Measurements from ENCODE around the gene PFN3. TPM values are rescaled to one million over a fixed set of nuclear protein-coding genes. Genes with fewer than 3 reads are reported as not detected.

The PFN3 gene
- total and polyA plus RNA-seq, 2 experiments from 2014 or later = not detected

GRCh38 chr5:177390363-177391300 is 9.8 kb downstream of the PFN3 start:
- Histone ChIP-seq H3K4me3 (no peak overlapping the region), H3K36me3 (no peaks in the 10 kb centered on the region), H3K4me1 (ENCODE audit: low read depth) (no peaks in the 10 kb centered on the region), H3K9me3 (ENCODE audit: low read depth) (no peaks in the 10 kb centered on the region), H3K27ac (no peak overlapping the region), H3K27me3 (peaks cover 21% of the 10 kb centered on the region)
- DNase-seq (ENCODE audit: low read depth in 1 of 2, low spot score in 1 of 2) = peak; percentile 84 to 87
- TF ChIP-seq, protein P1, sequence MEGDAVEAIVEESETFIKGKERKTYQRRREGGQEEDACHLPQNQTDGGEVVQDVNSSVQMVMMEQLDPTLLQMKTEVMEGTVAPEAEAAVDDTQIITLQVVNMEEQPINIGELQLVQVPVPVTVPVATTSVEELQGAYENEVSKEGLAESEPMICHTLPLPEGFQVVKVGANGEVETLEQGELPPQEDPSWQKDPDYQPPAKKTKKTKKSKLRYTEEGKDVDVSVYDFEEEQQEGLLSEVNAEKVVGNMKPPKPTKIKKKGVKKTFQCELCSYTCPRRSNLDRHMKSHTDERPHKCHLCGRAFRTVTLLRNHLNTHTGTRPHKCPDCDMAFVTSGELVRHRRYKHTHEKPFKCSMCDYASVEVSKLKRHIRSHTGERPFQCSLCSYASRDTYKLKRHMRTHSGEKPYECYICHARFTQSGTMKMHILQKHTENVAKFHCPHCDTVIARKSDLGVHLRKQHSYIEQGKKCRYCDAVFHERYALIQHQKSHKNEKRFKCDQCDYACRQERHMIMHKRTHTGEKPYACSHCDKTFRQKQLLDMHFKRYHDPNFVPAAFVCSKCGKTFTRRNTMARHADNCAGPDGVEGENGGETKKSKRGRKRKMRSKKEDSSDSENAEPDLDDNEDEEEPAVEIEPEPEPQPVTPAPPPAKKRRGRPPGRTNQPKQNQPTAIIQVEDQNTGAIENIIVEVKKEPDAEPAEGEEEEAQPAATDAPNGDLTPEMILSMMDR (IDR thresholded peaks at IDR 0.05; ENCODE audit: low read depth, low read length) = peak; percentile 92

- Histone ChIP-seq H3K27me3 (peaks cover 21% of the 10 kb centered on the region), H3K9me3 (ENCODE audit: low read depth) (no peaks in the 10 kb centered on the region)
- peak in 1 of 2 donors; percentile 67 for DNase-seq (ENCODE audit: low read depth in 1 of 2, low spot score in 1 of 2)
Observed at GRCh38 chr5:177389241-177390169, 11.0 kb downstream of the PFN3 start.

DNA sequence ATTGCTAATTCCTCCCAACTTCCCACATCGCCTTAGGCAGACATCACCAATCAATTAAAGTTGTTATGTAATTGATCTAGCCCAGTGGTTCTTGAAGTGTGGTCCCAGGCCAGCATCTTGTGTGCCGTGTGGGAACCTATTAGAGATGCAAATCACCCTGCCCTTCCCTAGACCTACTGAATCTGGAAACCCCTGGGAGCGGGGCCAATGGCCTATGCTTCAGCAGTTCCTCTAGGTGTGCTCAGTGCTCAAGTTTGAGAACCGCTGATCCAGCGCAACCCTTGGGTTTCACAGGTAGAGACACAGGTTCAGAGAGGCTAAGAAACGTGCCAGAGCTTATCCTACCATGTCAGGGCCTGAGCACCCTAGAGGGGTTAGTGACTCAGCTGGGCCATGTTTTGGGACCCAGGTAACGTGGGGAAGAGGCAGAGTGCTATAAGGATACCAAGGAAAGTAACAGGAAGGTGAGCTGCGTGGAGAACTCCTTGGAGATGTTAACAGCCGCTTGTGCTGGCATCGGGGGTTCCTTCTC is 11.9 kb downstream of the PFN3 start:
- Histone ChIP-seq H3K4me1 (ENCODE audit: low read depth) (no peaks in the 10 kb centered on the region), H3K27me3 (peaks cover 25% of the 10 kb centered on the region), H3K27ac (no peak overlapping the region), H3K36me3 (no peaks in the 10 kb centered on the region), H3K9me3 (ENCODE audit: low read depth) (no peaks in the 10 kb centered on the region), H3K4me3 (no peak overlapping the region)
- no peak for DNase-seq (ENCODE audit: low read depth in 1 of 2, low spot score in 1 of 2)
- TF ChIP-seq, protein P1 (IDR thresholded peaks at IDR 0.05; ENCODE audit: low read depth, low read length) = no peak

More at GRCh38 chr5:177389241-177390169, 11.0 kb downstream of the PFN3 start:
- TF ChIP-seq, protein P1 (IDR thresholded peaks at IDR 0.05; ENCODE audit: low read depth, low read length) = no peak
- Histone ChIP-seq H3K4me1 (ENCODE audit: low read depth) (no peaks in the 10 kb centered on the region), H3K4me3 (no peak overlapping the region), H3K27ac (no peak overlapping the region), H3K36me3 (no peaks in the 10 kb centered on the region)

DNA sequence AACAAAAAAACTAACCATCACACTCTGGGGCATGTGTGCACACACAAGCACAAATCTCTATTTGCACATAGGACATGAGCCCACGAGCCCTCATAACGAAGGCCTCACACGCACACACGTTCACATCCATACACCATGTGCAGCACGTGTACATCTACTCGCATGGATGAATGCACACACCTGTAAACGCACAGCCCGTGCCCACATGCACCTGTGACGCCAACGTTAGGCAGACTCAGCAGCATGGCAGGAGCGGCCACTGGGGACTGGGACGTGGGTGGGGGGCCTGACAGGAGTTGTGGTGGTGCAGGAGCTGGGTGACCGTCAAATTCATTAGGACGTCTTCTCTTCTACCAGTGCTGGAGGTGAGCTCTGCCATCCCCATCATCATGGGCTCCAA is 13.1 kb downstream of the PFN3 start:
- Histone ChIP-seq H3K36me3 (no peaks in the 10 kb centered on the region), H3K27me3 (peaks cover 30% of the 10 kb centered on the region), H3K27ac (no peak overlapping the region), H3K4me3 (no peak overlapping the region), H3K4me1 (ENCODE audit: low read depth) (no peaks in the 10 kb centered on the region), H3K9me3 (ENCODE audit: low read depth) (no peaks in the 10 kb centered on the region)
- no peak for DNase-seq (ENCODE audit: low read depth in 1 of 2, low spot score in 1 of 2)
- TF ChIP-seq, protein P1 (IDR thresholded peaks at IDR 0.05; ENCODE audit: low read depth, low read length) = no peak

GRCh38 chr5:177386542-177386941 is 13.9 kb downstream of the PFN3 start:
- no peaks in the 10 kb centered on the region for H3K36me3 ChIP-seq

More at GRCh38 chr5:177386542-177386941, 13.9 kb downstream of the PFN3 start:
- Histone ChIP-seq H3K27ac (no peak overlapping the region), H3K9me3 (ENCODE audit: low read depth) (no peaks in the 10 kb centered on the region), H3K4me3 (no peak overlapping the region), H3K4me1 (ENCODE audit: low read depth) (no peaks in the 10 kb centered on the region), H3K27me3 (peaks cover 30% of the 10 kb centered on the region)
- DNase-seq (ENCODE audit: low read depth in 1 of 2, low spot score in 1 of 2) = no peak
- TF ChIP-seq, protein P1 (IDR thresholded peaks at IDR 0.05; ENCODE audit: low read depth, low read length) = no peak

Measured in cardiac muscle cell (in vitro differentiated cells and primary cell).